ENCODE measurements around the gene SPRY2. TPM values are rescaled to one million over a fixed set of nuclear protein-coding genes. Genes with fewer than 3 reads are reported as not detected.
A peak's percentile ranks its signal among the peaks of the same experiment; 100 is the strongest.

Gene SPRY2
- total and polyA plus RNA-seq, 2 of the 13 experiments (the other 11 are each of a cell fraction or from before 2014, with no cell fraction given) = 7.4 to 25.1 TPM

DNA sequence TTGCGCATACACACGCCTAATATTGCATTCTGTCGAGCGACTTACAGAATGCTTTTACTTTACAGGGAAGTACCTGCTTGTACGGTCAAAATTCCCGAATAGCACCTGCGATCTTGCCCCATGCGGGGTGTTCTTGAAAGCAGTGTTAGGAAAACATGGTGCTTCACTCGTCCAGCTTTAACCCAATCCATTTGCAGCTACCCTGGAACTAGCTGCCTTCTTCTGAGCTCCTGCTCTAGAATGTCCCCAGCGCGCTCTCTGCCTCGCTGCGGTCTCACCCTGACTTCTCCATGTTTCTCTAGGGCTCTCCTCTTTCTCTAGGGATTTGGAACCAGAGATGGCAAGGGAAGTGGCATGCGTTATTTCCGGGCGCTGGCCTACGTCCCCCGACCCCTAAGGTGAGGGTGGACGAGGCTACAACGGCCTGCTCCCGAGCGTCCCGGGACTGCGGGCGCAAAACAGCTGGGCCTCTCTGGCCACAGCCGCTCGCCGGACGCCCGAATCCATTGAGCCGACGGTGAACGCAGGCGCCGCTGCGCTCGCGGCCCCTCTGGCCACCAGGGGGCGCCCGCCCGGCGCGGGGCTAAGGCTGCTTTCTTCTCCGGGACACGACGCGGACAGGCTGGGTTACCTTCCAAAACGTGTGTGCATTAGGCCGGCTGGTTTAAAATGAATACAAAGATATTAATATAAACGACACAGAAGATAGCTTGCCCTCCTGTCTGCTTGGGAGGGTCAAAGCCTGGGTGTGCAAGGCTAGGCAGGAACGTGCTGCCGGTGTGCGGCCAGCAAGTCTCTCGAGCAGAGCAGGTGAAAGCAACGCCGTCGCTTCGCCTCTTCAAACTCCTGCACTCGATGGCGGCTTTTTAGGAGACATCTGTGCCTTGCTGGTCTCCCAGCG, 1.8 kb upstream of the SPRY2 start (continued):
- TF ChIP-seq GATAD1 (CRISPR knock-in tag; IDR thresholded peaks at IDR 0.05) = 0 out of 2 replicates have a peak, but pooled peaks have one; percentile 9
- TF ChIP-seq FOXA1 (IDR thresholded peaks at IDR 0.05) = no peak
- no peak for TF ChIP-seq FOXA1 (CRISPR knock-in tag; IDR thresholded peaks at IDR 0.05)
- TF ChIP-seq PCBP1 (IDR thresholded peaks at IDR 0.05; ENCODE audit: borderline replicate concordance, low read depth, low read length) = no peak
- peak; percentile 98 for TF ChIP-seq KDM2A (CRISPR knock-in tag; IDR thresholded peaks at IDR 0.05; ENCODE audit: borderline replicate concordance, low read depth)
- TF ChIP-seq FOXJ3 (CRISPR knock-in tag; IDR thresholded peaks at IDR 0.05; ENCODE audit: borderline replicate concordance) = peak; percentile 50; the same call in 1 of the 2 replicates
- TF ChIP-seq DNMT1 (CRISPR knock-in tag; IDR thresholded peaks at IDR 0.05) = 0 out of 2 replicates have a peak, but pooled peaks have one; percentile 30
- TF ChIP-seq, protein P1, sequence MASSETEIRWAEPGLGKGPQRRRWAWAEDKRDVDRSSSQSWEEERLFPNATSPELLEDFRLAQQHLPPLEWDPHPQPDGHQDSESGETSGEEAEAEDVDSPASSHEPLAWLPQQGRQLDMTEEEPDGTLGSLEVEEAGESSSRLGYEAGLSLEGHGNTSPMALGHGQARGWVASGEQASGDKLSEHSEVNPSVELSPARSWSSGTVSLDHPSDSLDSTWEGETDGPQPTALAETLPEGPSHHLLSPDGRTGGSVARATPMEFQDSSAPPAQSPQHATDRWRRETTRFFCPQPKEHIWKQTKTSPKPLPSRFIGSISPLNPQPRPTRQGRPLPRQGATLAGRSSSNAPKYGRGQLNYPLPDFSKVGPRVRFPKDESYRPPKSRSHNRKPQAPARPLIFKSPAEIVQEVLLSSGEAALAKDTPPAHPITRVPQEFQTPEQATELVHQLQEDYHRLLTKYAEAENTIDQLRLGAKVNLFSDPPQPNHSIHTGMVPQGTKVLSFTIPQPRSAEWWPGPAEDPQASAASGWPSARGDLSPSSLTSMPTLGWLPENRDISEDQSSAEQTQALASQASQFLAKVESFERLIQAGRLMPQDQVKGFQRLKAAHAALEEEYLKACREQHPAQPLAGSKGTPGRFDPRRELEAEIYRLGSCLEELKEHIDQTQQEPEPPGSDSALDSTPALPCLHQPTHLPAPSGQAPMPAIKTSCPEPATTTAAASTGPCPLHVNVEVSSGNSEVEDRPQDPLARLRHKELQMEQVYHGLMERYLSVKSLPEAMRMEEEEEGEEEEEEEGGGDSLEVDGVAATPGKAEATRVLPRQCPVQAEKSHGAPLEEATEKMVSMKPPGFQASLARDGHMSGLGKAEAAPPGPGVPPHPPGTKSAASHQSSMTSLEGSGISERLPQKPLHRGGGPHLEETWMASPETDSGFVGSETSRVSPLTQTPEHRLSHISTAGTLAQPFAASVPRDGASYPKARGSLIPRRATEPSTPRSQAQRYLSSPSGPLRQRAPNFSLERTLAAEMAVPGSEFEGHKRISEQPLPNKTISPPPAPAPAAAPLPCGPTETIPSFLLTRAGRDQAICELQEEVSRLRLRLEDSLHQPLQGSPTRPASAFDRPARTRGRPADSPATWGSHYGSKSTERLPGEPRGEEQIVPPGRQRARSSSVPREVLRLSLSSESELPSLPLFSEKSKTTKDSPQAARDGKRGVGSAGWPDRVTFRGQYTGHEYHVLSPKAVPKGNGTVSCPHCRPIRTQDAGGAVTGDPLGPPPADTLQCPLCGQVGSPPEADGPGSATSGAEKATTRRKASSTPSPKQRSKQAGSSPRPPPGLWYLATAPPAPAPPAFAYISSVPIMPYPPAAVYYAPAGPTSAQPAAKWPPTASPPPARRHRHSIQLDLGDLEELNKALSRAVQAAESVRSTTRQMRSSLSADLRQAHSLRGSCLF (CRISPR knock-in tag; IDR thresholded peaks at IDR 0.05; ENCODE audit: borderline replicate concordance) = peak; percentile 75; the same call in 1 of the 2 replicates
- peak; percentile 72; the same call in 1 of the 2 replicates for TF ChIP-seq SALL2 (CRISPR knock-in tag; IDR thresholded peaks at IDR 0.05)
- TF ChIP-seq, protein P2, sequence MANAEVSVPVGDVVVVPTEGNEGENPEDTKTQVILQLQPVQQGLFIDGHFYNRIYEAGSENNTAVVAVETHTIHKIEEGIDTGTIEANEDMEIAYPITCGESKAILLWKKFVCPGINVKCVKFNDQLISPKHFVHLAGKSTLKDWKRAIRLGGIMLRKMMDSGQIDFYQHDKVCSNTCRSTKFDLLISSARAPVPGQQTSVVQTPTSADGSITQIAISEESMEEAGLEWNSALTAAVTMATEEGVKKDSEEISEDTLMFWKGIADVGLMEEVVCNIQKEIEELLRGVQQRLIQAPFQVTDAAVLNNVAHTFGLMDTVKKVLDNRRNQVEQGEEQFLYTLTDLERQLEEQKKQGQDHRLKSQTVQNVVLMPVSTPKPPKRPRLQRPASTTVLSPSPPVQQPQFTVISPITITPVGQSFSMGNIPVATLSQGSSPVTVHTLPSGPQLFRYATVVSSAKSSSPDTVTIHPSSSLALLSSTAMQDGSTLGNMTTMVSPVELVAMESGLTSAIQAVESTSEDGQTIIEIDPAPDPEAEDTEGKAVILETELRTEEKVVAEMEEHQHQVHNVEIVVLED (CRISPR knock-in tag; IDR thresholded peaks at IDR 0.05; ENCODE audit: borderline replicate concordance) = peak; percentile 57
- TF ChIP-seq, protein P3, sequence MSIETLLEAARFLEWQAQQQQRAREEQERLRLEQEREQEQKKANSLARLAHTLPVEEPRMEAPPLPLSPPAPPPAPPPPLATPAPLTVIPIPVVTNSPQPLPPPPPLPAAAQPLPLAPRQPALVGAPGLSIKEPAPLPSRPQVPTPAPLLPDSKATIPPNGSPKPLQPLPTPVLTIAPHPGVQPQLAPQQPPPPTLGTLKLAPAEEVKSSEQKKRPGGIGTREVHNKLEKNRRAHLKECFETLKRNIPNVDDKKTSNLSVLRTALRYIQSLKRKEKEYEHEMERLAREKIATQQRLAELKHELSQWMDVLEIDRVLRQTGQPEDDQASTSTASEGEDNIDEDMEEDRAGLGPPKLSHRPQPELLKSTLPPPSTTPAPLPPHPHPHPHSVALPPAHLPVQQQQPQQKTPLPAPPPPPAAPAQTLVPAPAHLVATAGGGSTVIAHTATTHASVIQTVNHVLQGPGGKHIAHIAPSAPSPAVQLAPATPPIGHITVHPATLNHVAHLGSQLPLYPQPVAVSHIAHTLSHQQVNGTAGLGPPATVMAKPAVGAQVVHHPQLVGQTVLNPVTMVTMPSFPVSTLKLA (IDR thresholded peaks at IDR 0.05) = no peak
- TF ChIP-seq LCORL (IDR thresholded peaks at IDR 0.05) = no peak
- peak; percentile 93 for TF ChIP-seq LCORL (CRISPR knock-in tag; IDR thresholded peaks at IDR 0.05)
- peak; percentile 36; the same call in 1 of the 2 replicates for TF ChIP-seq FOSL2 (CRISPR knock-in tag; IDR thresholded peaks at IDR 0.05)
- TF ChIP-seq, protein P4, sequence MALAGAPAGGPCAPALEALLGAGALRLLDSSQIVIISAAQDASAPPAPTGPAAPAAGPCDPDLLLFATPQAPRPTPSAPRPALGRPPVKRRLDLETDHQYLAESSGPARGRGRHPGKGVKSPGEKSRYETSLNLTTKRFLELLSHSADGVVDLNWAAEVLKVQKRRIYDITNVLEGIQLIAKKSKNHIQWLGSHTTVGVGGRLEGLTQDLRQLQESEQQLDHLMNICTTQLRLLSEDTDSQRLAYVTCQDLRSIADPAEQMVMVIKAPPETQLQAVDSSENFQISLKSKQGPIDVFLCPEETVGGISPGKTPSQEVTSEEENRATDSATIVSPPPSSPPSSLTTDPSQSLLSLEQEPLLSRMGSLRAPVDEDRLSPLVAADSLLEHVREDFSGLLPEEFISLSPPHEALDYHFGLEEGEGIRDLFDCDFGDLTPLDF (CRISPR knock-in tag; IDR thresholded peaks at IDR 0.05) = 0 out of 2 replicates have a peak, but pooled peaks have one; percentile 57
- TF ChIP-seq SIN3A (IDR thresholded peaks at IDR 0.05; ENCODE audit: borderline replicate concordance, low read depth, low read length) = no peak
- peak; percentile 70 for TF ChIP-seq YEATS4 (CRISPR knock-in tag; IDR thresholded peaks at IDR 0.05; ENCODE audit: borderline replicate concordance)
- peak; percentile 39; the same call in 1 of the 2 replicates for TF ChIP-seq GLI4 (CRISPR knock-in tag; IDR thresholded peaks at IDR 0.05; ENCODE audit: borderline replicate concordance)

Measured in HepG2 (cell line).